ENCODE measurements around the gene DZIP3. TPM values are rescaled to one million over a fixed set of nuclear protein-coding genes. Genes with fewer than 3 reads are reported as not detected.

DZIP3 gene
- total and polyA plus RNA-seq, 2 donors (not counting 1 experiment from before 2014, with no cell fraction given) = 6.8 to 11.1 TPM

- peaks cover 23% of the 10 kb centered on the region for H3K79me2 ChIP-seq (ENCODE audit: control insufficient read depth, insufficient read depth, low read length)
- H3K36me3 ChIP-seq (replicated peaks in 1 of 2; ENCODE audit: control extremely low read depth in 1 of 2, control insufficient read depth in 1 of 2, extremely low read depth in 1 of 2, insufficient read depth in 2 of 2, low read length in 1 of 2) = peaks cover 0 to 4% of the 10 kb centered on the region in 2 experiments
- H3K9ac ChIP-seq (ENCODE audit: low read length) = peak overlapping the region; percentile 99
- no peaks in the 10 kb centered on the region for H3K9me3 ChIP-seq (ENCODE audit: control extremely low read depth in 1 of 3, control insufficient read depth in 2 of 3, insufficient read depth in 1 of 3, low read length in 2 of 3)
- WGBS (ENCODE audit: insufficient coverage) = 0% methylated on average over 1 of the region's 8 CpGs
- no peak for DNase-seq
- peaks cover 12 to 16% of the 10 kb centered on the region in 2 donors for H3K4me1 ChIP-seq (ENCODE audit: control insufficient read depth in 2 of 2, insufficient read depth in 2 of 2, low read length in 2 of 2)
- H3K27ac ChIP-seq (ENCODE audit: low read length in 2 of 2) = peak overlapping the region; percentile 96 to 99
- H3K4me2 ChIP-seq (replicated peaks; ENCODE audit: low read depth, low read length, poor library complexity, severe bottlenecking) = peak overlapping the region; percentile 82
- H3K27ac Mint-ChIP-seq = peak overlapping the region; percentile 100
- no peaks in the 10 kb centered on the region for H3K27me3 ChIP-seq (replicated peaks in 1 of 4; ENCODE audit: control extremely low read depth in 1 of 4, control insufficient read depth in 3 of 4, insufficient read depth in 4 of 4, low read length in 3 of 4)
- no peaks in the 10 kb centered on the region for H4K20me1 ChIP-seq (ENCODE audit: control insufficient read depth, insufficient read depth, low read length, poor library complexity, severe bottlenecking)
- intact Hi-C loops (cut with micrococcal nuclease) = loop anchor here (5.0 kb wide), 1 partner anchor 366 kb away; the partner anchor contains the start of gene IFT57
- no peak for ATAC-seq (ENCODE audit: low read depth)
- peak overlapping the region; percentile 96 for H2AFZ ChIP-seq (ENCODE audit: insufficient read depth, low read depth, low read length, poor library complexity, severe bottlenecking)
- peaks cover 17% of the 10 kb centered on the region for H3K4me1 Mint-ChIP-seq
- CTCF ChIA-PET = interaction anchor here (1.0 to 3.6 kb wide), 2 partner anchors 15 to 1353 kb away, joined by 3 to 15 read pairs; no protein-coding TSS in a partner anchor
- no peaks in the 10 kb centered on the region for H3K9me3 Mint-ChIP-seq (ENCODE audit: insufficient read depth)
- peak overlapping the region; percentile 77 to 99 (median 94) for H3K4me3 ChIP-seq (ENCODE audit: control extremely low read depth in 1 of 5, extremely low read depth in 1 of 5, insufficient read depth in 1 of 5, low read depth in 2 of 5, low read length in 4 of 5)
- H3K27me3 Mint-ChIP-seq = no peaks in the 10 kb centered on the region
- TF ChIP-seq, protein P1, sequence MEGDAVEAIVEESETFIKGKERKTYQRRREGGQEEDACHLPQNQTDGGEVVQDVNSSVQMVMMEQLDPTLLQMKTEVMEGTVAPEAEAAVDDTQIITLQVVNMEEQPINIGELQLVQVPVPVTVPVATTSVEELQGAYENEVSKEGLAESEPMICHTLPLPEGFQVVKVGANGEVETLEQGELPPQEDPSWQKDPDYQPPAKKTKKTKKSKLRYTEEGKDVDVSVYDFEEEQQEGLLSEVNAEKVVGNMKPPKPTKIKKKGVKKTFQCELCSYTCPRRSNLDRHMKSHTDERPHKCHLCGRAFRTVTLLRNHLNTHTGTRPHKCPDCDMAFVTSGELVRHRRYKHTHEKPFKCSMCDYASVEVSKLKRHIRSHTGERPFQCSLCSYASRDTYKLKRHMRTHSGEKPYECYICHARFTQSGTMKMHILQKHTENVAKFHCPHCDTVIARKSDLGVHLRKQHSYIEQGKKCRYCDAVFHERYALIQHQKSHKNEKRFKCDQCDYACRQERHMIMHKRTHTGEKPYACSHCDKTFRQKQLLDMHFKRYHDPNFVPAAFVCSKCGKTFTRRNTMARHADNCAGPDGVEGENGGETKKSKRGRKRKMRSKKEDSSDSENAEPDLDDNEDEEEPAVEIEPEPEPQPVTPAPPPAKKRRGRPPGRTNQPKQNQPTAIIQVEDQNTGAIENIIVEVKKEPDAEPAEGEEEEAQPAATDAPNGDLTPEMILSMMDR (IDR thresholded peaks at IDR 0.05) = no peak
- TF ChIP-seq EZH2 (IDR thresholded peaks at IDR 0.05; ENCODE audit: borderline replicate concordance, insufficient read depth, low read depth, low read length, poor library complexity, severe bottlenecking) = no peak
- POLR2A ChIA-PET = interaction anchor here (0.6 to 1.8 kb wide), 3 partner anchors 13 to 36 kb away, joined by 3 to 16 read pairs (median 3); no protein-coding TSS in a partner anchor
- peak overlapping the region; percentile 99 for H3K4me3 Mint-ChIP-seq
Observed at GRCh38 chr3:108588601-108589000, 921 bp upstream of the DZIP3 start.

- 2% methylated on average over 5 of the region's 11 CpGs for WGBS (ENCODE audit: insufficient coverage)
- peak overlapping the region; percentile 96 for H2AFZ ChIP-seq (ENCODE audit: insufficient read depth, low read depth, low read length, poor library complexity, severe bottlenecking)
- peak overlapping the region; percentile 96 to 99 for H3K27ac ChIP-seq (ENCODE audit: low read length in 2 of 2)
- H4K20me1 ChIP-seq (ENCODE audit: control insufficient read depth, insufficient read depth, low read length, poor library complexity, severe bottlenecking) = no peaks in the 10 kb centered on the region
- no peaks in the 10 kb centered on the region for H3K36me3 ChIP-seq (replicated peaks in 1 of 2; ENCODE audit: control extremely low read depth in 1 of 2, control insufficient read depth in 1 of 2, extremely low read depth in 1 of 2, insufficient read depth in 2 of 2, low read length in 1 of 2)
- Mint-ChIP-seq H3K27me3 (no peaks in the 10 kb centered on the region), H3K27ac (peak overlapping the region; percentile 100), H3K4me3 (peak overlapping the region; percentile 99), H3K9me3 (ENCODE audit: insufficient read depth) (no peaks in the 10 kb centered on the region), H3K4me1 (peaks cover 17% of the 10 kb centered on the region)
- peaks cover 29% of the 10 kb centered on the region for H3K79me2 ChIP-seq (ENCODE audit: control insufficient read depth, insufficient read depth, low read length)
- CTCF ChIA-PET = interaction anchor here (0.9 to 3.6 kb wide), 5 partner anchors 9 to 83 kb away, joined by 3 to 15 read pairs (median 6); no protein-coding TSS in a partner anchor
- peak overlapping the region; percentile 82 for H3K4me2 ChIP-seq (replicated peaks; ENCODE audit: low read depth, low read length, poor library complexity, severe bottlenecking)
- peak overlapping the region; percentile 99 for H3K9ac ChIP-seq (ENCODE audit: low read length)
- DNase-seq = no peak
- H3K9me3 ChIP-seq (ENCODE audit: control extremely low read depth in 1 of 3, control insufficient read depth in 2 of 3, insufficient read depth in 1 of 3, low read length in 2 of 3) = no peaks in the 10 kb centered on the region
- POLR2A ChIA-PET = interaction anchor here (1.1 to 1.8 kb wide), 4 partner anchors 9 to 78 kb away, joined by 3 to 16 read pairs (median 3); no protein-coding TSS in a partner anchor
- no peaks in the 10 kb centered on the region for H3K27me3 ChIP-seq (replicated peaks in 1 of 4; ENCODE audit: control extremely low read depth in 1 of 4, control insufficient read depth in 3 of 4, insufficient read depth in 4 of 4, low read length in 3 of 4)
- TF ChIP-seq, protein P1 (IDR thresholded peaks at IDR 0.05) = no peak
- no peak for TF ChIP-seq EZH2 (IDR thresholded peaks at IDR 0.05; ENCODE audit: borderline replicate concordance, insufficient read depth, low read depth, low read length, poor library complexity, severe bottlenecking)
- no peak for ATAC-seq (ENCODE audit: low read depth)
- peaks cover 12 to 16% of the 10 kb centered on the region in 2 donors for H3K4me1 ChIP-seq (ENCODE audit: control insufficient read depth in 2 of 2, insufficient read depth in 2 of 2, low read length in 2 of 2)
- intact Hi-C loops (cut with micrococcal nuclease) = loop anchor here (1.0 to 10.0 kb wide), 4 partner anchors 182 to 1155 kb away; partner anchors contain the start of genes BBX and IFT57
- H3K4me3 ChIP-seq (ENCODE audit: control extremely low read depth in 1 of 5, extremely low read depth in 1 of 5, insufficient read depth in 1 of 5, low read depth in 2 of 5, low read length in 4 of 5) = peak overlapping the region; percentile 77 to 99 (median 94)
Observed at GRCh38 chr3:108589998-108590323, 439 bp downstream of the DZIP3 start.
